Activated effector memory CD4-positive, alpha-beta T cell treated with Interleukin-2 at 50 U/mL for 16 hours (primary cell): ENCODE measurements around the gene ASMT.
"Not testable (repeated sequence)": the region's sequence is repeated elsewhere in the genome, so short reads cannot be mapped to it uniquely, and the experiment has no call there.

Source experiments
- DNase-seq: peaks from one replicate; pipeline ENCODE4 v3.0.0-alpha.2; 2020

ASMT gene

GRCh38 chrX:1598021-1598875 lies 16.6 kb upstream of the ASMT start:
- DNase-seq: no peak

GRCh38 chrX:1598876-1599790 lies 15.7 kb upstream of the ASMT start:
- no peak for DNase-seq

GRCh38 chrX:1599791-1600405 lies 15.0 kb upstream of the ASMT start:
- no peak for DNase-seq

GRCh38 chrX:1600406-1601050 lies 14.3 kb upstream of the ASMT start:
- no peak for DNase-seq

GRCh38 chrX:1601051-1601767 lies 13.7 kb upstream of the ASMT start:
- DNase-seq: no peak

- no peak for DNase-seq
These were observed 13.1 kb upstream of the ASMT start for GRCh38 chrX:1601768-1602085.

- DNase-seq: no peak
These were observed 12.6 kb upstream of the ASMT start for GRCh38 chrX:1602299-1602698.

GRCh38 chrX:1606496-1606895 lies 8.4 kb upstream of the ASMT start:
- no peak for DNase-seq

- DNase-seq: no peak
These were observed 5.5 kb upstream of the ASMT start for GRCh38 chrX:1609311-1609710.

- no peak for DNase-seq
These were observed 5.1 kb upstream of the ASMT start for GRCh38 chrX:1609762-1610161.

- DNase-seq: no peak
These were observed 4.7 kb upstream of the ASMT start for GRCh38 chrX:1610166-1610565.

- no peak for DNase-seq
These were observed 4.1 kb upstream of the ASMT start for GRCh38 chrX:1610736-1611135.

- DNase-seq: no peak
These were observed 2.1 kb upstream of the ASMT start for GRCh38 chrX:1612641-1613286.

GRCh38 chrX:1618689-1619088 lies 3.8 kb downstream of the ASMT start:
- DNase-seq: no peak

- no peak for DNase-seq
These were observed 8.8 kb downstream of the ASMT start for GRCh38 chrX:1623691-1624090.

GRCh38 chrX:1624158-1624860 lies 9.4 kb downstream of the ASMT start:
- not testable (repeated sequence) for DNase-seq

- DNase-seq: not testable (repeated sequence)
These were observed 10.0 kb downstream of the ASMT start for GRCh38 chrX:1624861-1625215.

GRCh38 chrX:1629244-1629643 lies 14.4 kb downstream of the ASMT start:
- no peak for DNase-seq

GRCh38 chrX:1646009-1646408 lies 31.1 kb downstream of the ASMT start:
- no peak for DNase-seq

GRCh38 chrX:1649621-1650020 lies 34.8 kb downstream of the ASMT start:
- DNase-seq: no peak
